Neural cell (in vitro differentiated cells): ENCODE results near the gene PCLO. TPM values are rescaled to one million over a fixed set of nuclear protein-coding genes. Genes with fewer than 3 reads are reported as not detected.

ENCODE experiments used
- H2AFZ ChIP-seq: fragments of 200-600, 300-800 bp; sonication (generic), shearing (Covaris generic); 2 replicates; pipeline ENCODE4 v1.6.0; 2014; ENCODE audit warnings: low read depth, mild to moderate bottlenecking, antibody characterized with exemption, low read length, moderate library complexity
- H3F3A ChIP-seq: fragments of 200-600 bp; shearing (Covaris generic); 2 replicates; pipeline ENCODE4 v1.6.1; 2016; ENCODE audit warnings: mild to moderate bottlenecking, moderate library complexity, mixed read lengths, antibody characterized with exemption, low read length; ENCODE audit not compliant: insufficient read depth, poor library complexity, severe bottlenecking
- H3K27ac ChIP-seq: fragments of 200-600, 300-800 bp; sonication (generic), shearing (Covaris generic); 2 replicates; pipeline ENCODE4 v1.5.1; 2014; ENCODE audit warnings: mild to moderate bottlenecking, low read length, moderate library complexity
- H3K27me3 ChIP-seq: fragments of 300-800, 200-600 bp; sonication (generic), shearing (Covaris generic); 2 replicates; pipeline ENCODE4 v1.6.0; 2014; ENCODE audit warnings: mild to moderate bottlenecking, low read depth, low read length, moderate library complexity; ENCODE audit not compliant: insufficient read depth
- H3K36me3 ChIP-seq: fragments of 300-800, 200-600 bp; sonication (generic), shearing (Covaris generic); 2 replicates; pipeline ENCODE4 v1.5.1; 2014; ENCODE audit warnings: mild to moderate bottlenecking, antibody characterized with exemption, low read length, moderate library complexity; ENCODE audit not compliant: insufficient read depth
- H3K4me2 ChIP-seq: fragments of 300-800, 200-600 bp; sonication (generic), shearing (Covaris generic); 2 replicates; pipeline ENCODE4 v1.6.0; 2014; ENCODE audit warnings: mild to moderate bottlenecking, low read length
- H3K4me3 ChIP-seq: fragments of 300-800, 200-600 bp; sonication (generic), shearing (Covaris generic); 2 replicates; pipeline ENCODE4 v1.5.1; 2014; ENCODE audit warnings: mild to moderate bottlenecking, low read length, moderate library complexity
- H3K79me2 ChIP-seq: fragments of 200-600 bp; shearing (Covaris generic); replicated peaks from 2 replicates; pipeline ENCODE4 v1.6.0; 2014; ENCODE audit warnings: mild to moderate bottlenecking, low read length, moderate library complexity; ENCODE audit not compliant: insufficient read depth
- H3K9ac ChIP-seq: fragments of 300-800, 200-600 bp; sonication (generic), shearing (Covaris generic); 2 replicates; pipeline ENCODE4 v1.6.1; 2016; ENCODE audit warnings: mild to moderate bottlenecking, low read length, mixed read lengths
- H3K9me2 ChIP-seq: fragments of 200-600 bp; shearing (Covaris generic); 2 replicates; pipeline ENCODE4 v1.6.1; 2016; ENCODE audit warnings: mild to moderate bottlenecking, low read length, mixed read lengths; ENCODE audit not compliant: insufficient read depth
- H3K9me3 ChIP-seq: fragments of 200-600, 300-800 bp; sonication (generic), shearing (Covaris generic); 2 replicates; pipeline ENCODE4 v1.6.1; 2016; ENCODE audit warnings: mild to moderate bottlenecking, mixed run types, low read length, moderate library complexity, mixed read lengths
- H4K20me1 ChIP-seq: fragments of 200-600 bp; shearing (Covaris generic); 2 replicates; pipeline ENCODE4 v1.6.1; 2016; ENCODE audit warnings: mild to moderate bottlenecking, mixed run types; ENCODE audit not compliant: insufficient read depth
- EP300 ChIP-seq: fragments of 450-650 bp; conservative IDR thresholded peaks from 2 replicates; pipeline ENCODE4 v1.6.1; 2014; ENCODE audit warnings: antibody characterized with exemption, mild to moderate bottlenecking, moderate library complexity; ENCODE audit not compliant: poor library complexity, severe bottlenecking
- EZH2 ChIP-seq: fragments of 200-600, 300-800 bp; shearing (Covaris generic), sonication (generic); IDR thresholded peaks from 2 replicates; pipeline ENCODE4 v1.6.1; 2014; ENCODE audit warnings: antibody characterized with exemption, low read length, borderline replicate concordance, mild to moderate bottlenecking; ENCODE audit not compliant: insufficient read depth, poor library complexity, severe bottlenecking
- MXI1 ChIP-seq: fragments of 450-650 bp; conservative IDR thresholded peaks from 2 replicates; pipeline ENCODE4 v1.6.1; 2014; ENCODE audit warnings: antibody characterized with exemption, mild to moderate bottlenecking; ENCODE audit not compliant: poor library complexity, severe bottlenecking
- POLR2AphosphoS5 ChIP-seq: IDR thresholded peaks from 2 replicates; pipeline ENCODE4 v1.6.1; 2012
- RAD21 ChIP-seq: fragments of 450-650 bp; conservative IDR thresholded peaks from 2 replicates; pipeline ENCODE4 v1.6.1; 2014; ENCODE audit warnings: antibody characterized with exemption, mild to moderate bottlenecking, moderate library complexity
- SMC3 ChIP-seq: fragments of 450-650 bp; conservative IDR thresholded peaks from 2 replicates; pipeline ENCODE4 v1.6.1; 2014; ENCODE audit warnings: antibody characterized with exemption, mild to moderate bottlenecking, moderate library complexity; ENCODE audit not compliant: poor library complexity
- TAF1 ChIP-seq: IDR thresholded peaks from 2 replicates; pipeline ENCODE4 v1.6.1; 2012; ENCODE audit warnings: low read depth
- polyA plus RNA-seq: library from polyadenylated mRNA; depleted of rRNA; stranded (reverse); fragments of >200 nt; gene quantifications from 2 replicates; pipeline ENCODE4 v1.2.3, GENCODE V29; 2014
- TF ChIP-seq, protein P1 (sequence below): IDR thresholded peaks from 2 replicates; pipeline ENCODE4 v1.6.1; 2012; ENCODE audit warnings: borderline replicate concordance
- TF ChIP-seq, protein P2 (sequence below): fragments of 450-650 bp; IDR thresholded peaks from 2 replicates; pipeline ENCODE4 v1.5.1; 2014; ENCODE audit warnings: antibody characterized with exemption, mild to moderate bottlenecking, moderate library complexity; ENCODE audit not compliant: poor library complexity, severe bottlenecking

PCLO gene
- polyA plus RNA-seq, 1 donor from 2014 or later, result 25.5 TPM

DNA sequence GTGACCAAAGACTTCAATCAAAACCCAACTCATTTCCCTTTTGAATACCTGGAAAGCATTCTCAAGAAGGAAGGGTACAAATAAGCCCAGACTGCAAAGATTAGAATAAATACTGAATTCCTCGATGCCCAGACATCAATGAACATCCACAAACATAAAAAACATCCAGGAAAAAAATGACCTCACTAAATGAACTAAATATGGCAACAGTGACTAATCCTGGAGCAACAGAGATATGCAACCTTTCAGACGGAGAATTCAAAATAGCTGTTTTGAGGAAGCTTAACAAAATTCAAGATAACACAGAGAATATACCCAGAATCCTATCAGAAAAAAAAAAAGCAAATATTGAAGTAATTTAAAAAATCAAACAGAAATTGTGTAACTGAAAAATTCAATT lies 43.2 kb downstream of the PCLO start:
- Histone ChIP-seq H4K20me1 (no peaks in the 10 kb centered on the region), H2AFZ (no peak overlapping the region), H3F3A (no peaks in the 10 kb centered on the region), H3K9me2 (no peaks in the 10 kb centered on the region), H3K27ac (no peak overlapping the region), H3K9me3 (no peaks in the 10 kb centered on the region), H3K27me3 (no peaks in the 10 kb centered on the region), H3K79me2 (peaks cover 5% of the 10 kb centered on the region), H3K36me3 (no peaks in the 10 kb centered on the region), H3K9ac (no peak overlapping the region), H3K4me2 (no peak overlapping the region), H3K4me3 (no peak overlapping the region)
- TF ChIP-seq, protein P1, sequence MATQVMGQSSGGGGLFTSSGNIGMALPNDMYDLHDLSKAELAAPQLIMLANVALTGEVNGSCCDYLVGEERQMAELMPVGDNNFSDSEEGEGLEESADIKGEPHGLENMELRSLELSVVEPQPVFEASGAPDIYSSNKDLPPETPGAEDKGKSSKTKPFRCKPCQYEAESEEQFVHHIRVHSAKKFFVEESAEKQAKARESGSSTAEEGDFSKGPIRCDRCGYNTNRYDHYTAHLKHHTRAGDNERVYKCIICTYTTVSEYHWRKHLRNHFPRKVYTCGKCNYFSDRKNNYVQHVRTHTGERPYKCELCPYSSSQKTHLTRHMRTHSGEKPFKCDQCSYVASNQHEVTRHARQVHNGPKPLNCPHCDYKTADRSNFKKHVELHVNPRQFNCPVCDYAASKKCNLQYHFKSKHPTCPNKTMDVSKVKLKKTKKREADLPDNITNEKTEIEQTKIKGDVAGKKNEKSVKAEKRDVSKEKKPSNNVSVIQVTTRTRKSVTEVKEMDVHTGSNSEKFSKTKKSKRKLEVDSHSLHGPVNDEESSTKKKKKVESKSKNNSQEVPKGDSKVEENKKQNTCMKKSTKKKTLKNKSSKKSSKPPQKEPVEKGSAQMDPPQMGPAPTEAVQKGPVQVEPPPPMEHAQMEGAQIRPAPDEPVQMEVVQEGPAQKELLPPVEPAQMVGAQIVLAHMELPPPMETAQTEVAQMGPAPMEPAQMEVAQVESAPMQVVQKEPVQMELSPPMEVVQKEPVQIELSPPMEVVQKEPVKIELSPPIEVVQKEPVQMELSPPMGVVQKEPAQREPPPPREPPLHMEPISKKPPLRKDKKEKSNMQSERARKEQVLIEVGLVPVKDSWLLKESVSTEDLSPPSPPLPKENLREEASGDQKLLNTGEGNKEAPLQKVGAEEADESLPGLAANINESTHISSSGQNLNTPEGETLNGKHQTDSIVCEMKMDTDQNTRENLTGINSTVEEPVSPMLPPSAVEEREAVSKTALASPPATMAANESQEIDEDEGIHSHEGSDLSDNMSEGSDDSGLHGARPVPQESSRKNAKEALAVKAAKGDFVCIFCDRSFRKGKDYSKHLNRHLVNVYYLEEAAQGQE, result no peak

DNA sequence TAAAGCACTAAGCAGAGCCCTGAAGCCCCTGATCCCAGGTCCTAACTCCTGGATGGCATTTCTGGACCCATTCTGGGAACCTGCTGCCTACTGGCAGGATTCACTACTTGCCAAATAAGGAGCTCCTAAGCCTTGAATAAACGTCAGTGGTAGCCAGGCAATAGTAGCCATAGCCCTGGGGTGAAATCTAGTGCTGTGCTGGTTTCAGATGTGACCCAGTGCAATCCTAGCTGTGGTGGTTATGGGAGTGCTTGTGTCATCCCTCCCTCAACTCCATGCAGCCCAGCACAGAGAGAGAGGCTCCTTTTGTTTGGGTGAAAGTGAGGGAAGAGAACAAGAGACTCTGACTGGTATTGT lies 43.7 kb downstream of the PCLO start:
- TF ChIP-seq POLR2AphosphoS5 (no peak), MXI1 (no peak), SMC3 (no peak), RAD21 (no peak), TAF1 (no peak), EP300 (no peak), EZH2 (no peak)
- TF ChIP-seq, protein P1, result no peak
- TF ChIP-seq, protein P2, sequence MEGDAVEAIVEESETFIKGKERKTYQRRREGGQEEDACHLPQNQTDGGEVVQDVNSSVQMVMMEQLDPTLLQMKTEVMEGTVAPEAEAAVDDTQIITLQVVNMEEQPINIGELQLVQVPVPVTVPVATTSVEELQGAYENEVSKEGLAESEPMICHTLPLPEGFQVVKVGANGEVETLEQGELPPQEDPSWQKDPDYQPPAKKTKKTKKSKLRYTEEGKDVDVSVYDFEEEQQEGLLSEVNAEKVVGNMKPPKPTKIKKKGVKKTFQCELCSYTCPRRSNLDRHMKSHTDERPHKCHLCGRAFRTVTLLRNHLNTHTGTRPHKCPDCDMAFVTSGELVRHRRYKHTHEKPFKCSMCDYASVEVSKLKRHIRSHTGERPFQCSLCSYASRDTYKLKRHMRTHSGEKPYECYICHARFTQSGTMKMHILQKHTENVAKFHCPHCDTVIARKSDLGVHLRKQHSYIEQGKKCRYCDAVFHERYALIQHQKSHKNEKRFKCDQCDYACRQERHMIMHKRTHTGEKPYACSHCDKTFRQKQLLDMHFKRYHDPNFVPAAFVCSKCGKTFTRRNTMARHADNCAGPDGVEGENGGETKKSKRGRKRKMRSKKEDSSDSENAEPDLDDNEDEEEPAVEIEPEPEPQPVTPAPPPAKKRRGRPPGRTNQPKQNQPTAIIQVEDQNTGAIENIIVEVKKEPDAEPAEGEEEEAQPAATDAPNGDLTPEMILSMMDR, result no peak

More for the DNA sequence above, 43.7 kb downstream of the PCLO start:
- H3K27ac ChIP-seq, result no peak overlapping the region
- no peak overlapping the region for H3K9ac ChIP-seq
- H3K4me3 ChIP-seq, result no peak overlapping the region
- H3K9me2 ChIP-seq, result no peaks in the 10 kb centered on the region
- no peaks in the 10 kb centered on the region for H3K36me3 ChIP-seq
- H3K27me3 ChIP-seq, result no peaks in the 10 kb centered on the region
- H4K20me1 ChIP-seq, result no peaks in the 10 kb centered on the region
- H3K79me2 ChIP-seq, result peaks cover 5% of the 10 kb centered on the region
- H3K4me2 ChIP-seq, result no peak overlapping the region
- H3F3A ChIP-seq, result no peaks in the 10 kb centered on the region
- H2AFZ ChIP-seq, result no peak overlapping the region
- no peaks in the 10 kb centered on the region for H3K9me3 ChIP-seq
